GM12873 (cell line): ENCODE measurements around the gene VAV3.

Experiments
- TF ChIP-seq, protein P1 (sequence below): IDR thresholded peaks from 2 replicates; pipeline ENCODE4 v1.5.1; 2012; ENCODE audit warnings: low read depth, mild to moderate bottlenecking, moderate library complexity, low read length, control low read depth; ENCODE audit not compliant: insufficient read depth; ENCODE audit errors: missing control alignments

The VAV3 gene

GRCh38 chr1:107552781-107553180 is 412.2 kb downstream of the VAV3 start:
- TF ChIP-seq, protein P1, sequence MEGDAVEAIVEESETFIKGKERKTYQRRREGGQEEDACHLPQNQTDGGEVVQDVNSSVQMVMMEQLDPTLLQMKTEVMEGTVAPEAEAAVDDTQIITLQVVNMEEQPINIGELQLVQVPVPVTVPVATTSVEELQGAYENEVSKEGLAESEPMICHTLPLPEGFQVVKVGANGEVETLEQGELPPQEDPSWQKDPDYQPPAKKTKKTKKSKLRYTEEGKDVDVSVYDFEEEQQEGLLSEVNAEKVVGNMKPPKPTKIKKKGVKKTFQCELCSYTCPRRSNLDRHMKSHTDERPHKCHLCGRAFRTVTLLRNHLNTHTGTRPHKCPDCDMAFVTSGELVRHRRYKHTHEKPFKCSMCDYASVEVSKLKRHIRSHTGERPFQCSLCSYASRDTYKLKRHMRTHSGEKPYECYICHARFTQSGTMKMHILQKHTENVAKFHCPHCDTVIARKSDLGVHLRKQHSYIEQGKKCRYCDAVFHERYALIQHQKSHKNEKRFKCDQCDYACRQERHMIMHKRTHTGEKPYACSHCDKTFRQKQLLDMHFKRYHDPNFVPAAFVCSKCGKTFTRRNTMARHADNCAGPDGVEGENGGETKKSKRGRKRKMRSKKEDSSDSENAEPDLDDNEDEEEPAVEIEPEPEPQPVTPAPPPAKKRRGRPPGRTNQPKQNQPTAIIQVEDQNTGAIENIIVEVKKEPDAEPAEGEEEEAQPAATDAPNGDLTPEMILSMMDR: no peak

DNA sequence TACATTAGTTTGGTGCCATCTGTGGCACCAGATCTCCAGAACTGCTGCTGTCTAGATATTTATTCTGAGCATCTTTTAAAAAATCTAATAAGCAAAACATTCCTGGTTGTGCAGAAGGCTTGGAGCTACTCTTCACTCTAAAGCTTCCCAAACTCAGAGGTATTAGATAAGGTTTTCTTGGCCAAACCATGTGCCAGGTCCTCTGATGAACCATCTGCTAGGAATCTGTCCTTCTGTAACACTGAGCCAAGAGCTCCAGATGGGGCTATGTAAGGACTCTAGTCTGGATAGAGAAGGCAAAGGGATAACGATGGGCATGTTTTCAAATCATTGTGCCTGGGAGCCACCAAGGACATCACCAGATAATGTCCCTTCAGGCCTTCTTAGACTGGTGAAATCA is 413.5 kb downstream of the VAV3 start:
- TF ChIP-seq, protein P1: no peak

- TF ChIP-seq, protein P1: no peak
Observed at GRCh38 chr1:107550358-107550757, 414.6 kb downstream of the VAV3 start.

DNA sequence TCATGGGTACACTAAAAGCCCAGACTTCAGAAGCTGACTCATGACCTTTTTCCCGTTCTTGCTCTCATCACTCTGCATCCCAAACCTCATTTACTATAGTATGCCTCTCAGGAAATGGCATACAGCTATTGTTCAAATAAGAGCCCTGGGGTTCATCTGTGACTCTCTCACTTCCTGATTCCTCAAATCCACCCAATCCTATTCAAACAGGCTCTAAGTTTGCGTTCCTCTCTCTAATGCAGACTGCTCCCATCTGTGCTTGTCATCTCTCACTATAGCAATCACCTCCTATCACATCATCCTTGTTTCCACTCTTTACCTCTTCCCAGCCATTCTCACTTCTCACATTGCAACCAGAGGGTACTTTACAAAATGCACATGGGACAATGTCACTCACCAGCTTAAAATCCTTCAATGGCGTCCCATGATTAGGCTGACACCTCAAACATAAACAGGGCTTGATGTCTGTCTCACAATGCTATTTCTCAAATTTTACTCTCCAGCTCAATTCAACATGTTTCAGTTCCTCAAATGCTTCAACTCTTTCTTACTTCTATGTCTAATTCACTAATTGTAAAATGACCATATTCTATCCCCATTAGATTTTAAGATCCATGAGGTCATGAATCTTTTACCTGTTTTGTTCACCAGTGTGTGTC is 415.7 kb downstream of the VAV3 start:
- TF ChIP-seq, protein P1: no peak

DNA sequence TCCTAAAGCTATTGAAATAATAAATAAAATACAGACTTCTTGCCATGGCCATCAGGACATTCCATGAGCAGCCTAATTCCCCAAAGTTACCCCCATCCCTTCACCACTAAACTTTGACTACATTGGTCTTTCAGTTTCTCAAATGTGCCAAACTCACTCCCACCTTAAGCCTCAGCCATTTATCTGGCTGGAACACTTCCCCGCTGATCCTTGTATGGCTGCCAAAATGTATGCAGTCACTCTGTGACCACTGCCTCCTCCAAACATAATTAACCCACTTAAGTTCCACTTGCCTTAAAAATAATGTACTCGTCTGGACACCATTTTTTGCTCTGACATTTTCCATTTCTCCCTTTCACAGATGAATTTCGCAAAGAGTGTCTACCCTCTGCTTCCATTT is 416.7 kb downstream of the VAV3 start:
- TF ChIP-seq, protein P1: no peak

DNA sequence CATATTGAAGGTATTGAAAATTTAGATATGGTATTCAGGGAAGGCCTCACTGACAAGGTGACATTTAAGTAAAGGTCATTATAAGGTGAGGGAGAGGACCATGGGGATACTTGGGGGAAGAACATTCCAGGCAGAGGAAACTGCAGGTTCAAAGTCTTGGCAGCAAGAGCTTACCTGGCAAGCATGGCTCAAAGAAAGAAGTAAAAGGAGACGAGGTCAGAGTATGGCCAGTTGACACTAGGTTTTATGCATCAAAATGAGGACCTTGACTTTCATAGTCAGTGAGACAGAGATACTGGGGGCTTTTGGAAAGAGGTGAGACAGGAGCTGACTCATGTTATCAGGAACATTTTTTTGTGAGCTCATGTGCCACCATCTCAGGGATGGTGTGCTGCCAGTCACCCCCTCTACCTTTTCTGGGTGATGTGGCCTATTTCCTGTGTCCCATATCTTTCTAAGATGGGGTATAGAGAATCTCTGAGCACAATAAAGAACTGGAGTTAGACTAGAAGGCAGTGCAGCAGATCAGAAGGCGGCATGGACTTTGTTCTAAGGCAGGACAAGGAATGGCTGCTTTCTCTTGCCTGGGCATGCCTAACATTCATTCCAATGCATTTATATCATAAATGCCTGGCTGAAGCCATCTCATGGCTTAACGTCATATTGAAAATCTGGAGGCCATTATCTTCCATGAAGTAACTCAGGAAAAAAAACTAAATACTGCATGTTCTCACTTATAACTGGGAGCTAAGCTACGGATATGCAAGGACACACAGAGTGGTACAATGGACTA is 417.4 kb downstream of the VAV3 start:
- TF ChIP-seq, protein P1: no peak

DNA sequence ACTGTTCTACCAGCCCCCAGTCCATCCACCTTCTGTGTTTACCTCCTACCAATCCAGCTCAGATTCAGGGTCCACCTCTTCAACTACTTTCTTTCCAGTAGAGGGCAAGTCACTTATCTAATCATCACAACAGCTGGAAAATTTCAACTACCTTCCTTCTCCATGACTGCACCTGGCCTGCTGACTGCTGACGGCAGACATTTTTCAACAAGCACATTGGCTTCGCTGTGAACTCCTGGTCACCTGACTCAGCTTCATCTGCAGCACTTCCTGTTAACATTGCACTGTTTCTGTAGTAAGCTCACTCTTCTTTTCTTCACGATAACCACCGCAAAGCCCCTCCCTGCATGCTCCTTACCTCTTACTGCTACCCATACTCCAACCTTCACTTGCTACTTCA is 418.4 kb downstream of the VAV3 start:
- TF ChIP-seq, protein P1: no peak
